Neural progenitor cell (in vitro differentiated cells): Measurements from ENCODE around the gene TNIP2.

Source experiments
- CTCF ChIP-seq: fragments of 200-600 bp; sonication (generic); IDR thresholded peaks from 2 replicates; pipeline ENCODE4 v1.5.1; 2017; ENCODE audit warnings: antibody characterized with exemption, mild to moderate bottlenecking
- EZH2 ChIP-seq: fragments of 200-600 bp; sonication (generic); IDR thresholded peaks from 2 replicates; pipeline ENCODE4 v1.6.1; 2017; ENCODE audit warnings: antibody characterized with exemption, mild to moderate bottlenecking, moderate library complexity

GRCh38 chr4:2757426-2757825, 1.3 kb upstream of the TNIP2 start:
- no peak for TF ChIP-seq CTCF
- TF ChIP-seq EZH2, result no peak
